DMS79 treated with DMSO at 0.1 percent for 48 hours (cell line): ENCODE measurements around the gene JHY.
A peak's percentile ranks its signal among the peaks of the same experiment; 100 is the strongest.

Experiments
- DNase-seq: peaks from one replicate; lab custom pipeline; 2025; lab: John Stamatoyannopoulos, UW

JHY gene

DNA sequence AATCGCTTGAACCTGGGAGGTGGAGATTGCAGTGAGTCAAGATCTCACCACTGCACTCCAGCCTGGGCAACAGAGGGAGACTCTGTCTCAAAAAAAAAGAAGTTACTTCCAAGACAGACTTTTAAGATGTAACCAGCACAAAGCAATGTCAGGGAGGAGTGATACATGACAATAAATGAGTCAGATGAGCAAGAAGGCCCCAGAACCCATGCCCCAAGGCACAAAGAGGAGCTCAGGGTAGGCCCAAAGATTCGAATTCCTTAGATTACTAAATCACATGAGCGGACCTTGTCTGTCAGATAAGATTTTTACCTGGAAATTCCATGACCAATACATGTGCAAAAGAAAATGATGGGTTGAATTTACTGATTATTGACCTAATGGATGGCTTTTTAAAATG lies 10.5 kb upstream of the JHY start:
- no peak for DNase-seq

- DNase-seq = no peak
These were observed 7.6 kb upstream of the JHY start for GRCh38 chr11:122874991-122875390.

GRCh38 chr11:122877732-122878131 lies 4.8 kb upstream of the JHY start:
- no peak for DNase-seq

- DNase-seq = peak; percentile 71
These were observed 2.8 kb upstream of the JHY start for GRCh38 chr11:122879785-122880184.

- DNase-seq = peak; percentile 67
These were observed 492 bp downstream of the JHY start for GRCh38 chr11:122882857-122883645.

- DNase-seq = no peak
These were observed 1.1 kb downstream of the JHY start for GRCh38 chr11:122883646-122883979.

- DNase-seq = no peak
These were observed 5.6 kb downstream of the JHY start for GRCh38 chr11:122888162-122888561.

- peak; percentile 49 for DNase-seq
These were observed 10.6 kb downstream of the JHY start for GRCh38 chr11:122893131-122893530.

- DNase-seq = peak; percentile 95
These were observed 13.0 kb downstream of the JHY start for GRCh38 chr11:122895563-122895962.

GRCh38 chr11:122897606-122898210 lies 15.1 kb downstream of the JHY start:
- DNase-seq = no peak

DNA sequence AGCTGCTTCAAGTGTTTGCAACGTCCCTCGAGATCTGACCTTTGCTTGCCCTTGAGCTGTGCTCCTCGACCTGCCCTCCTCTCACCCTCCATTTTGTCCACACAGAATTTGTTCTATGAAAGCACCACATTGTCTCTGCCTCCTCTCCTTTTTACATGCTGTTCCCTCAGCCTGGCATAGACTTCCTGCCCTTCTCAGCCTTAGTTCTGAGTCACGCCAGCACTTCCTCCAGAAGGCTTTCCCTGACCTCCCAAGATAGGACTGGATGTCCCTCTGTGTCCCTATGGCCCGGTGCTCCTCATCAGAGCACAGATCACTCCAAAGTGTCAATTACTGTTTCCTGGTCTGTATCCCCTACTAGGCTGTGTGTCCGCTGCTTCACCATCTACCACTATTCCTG lies 16.2 kb downstream of the JHY start:
- DNase-seq = no peak

DNA sequence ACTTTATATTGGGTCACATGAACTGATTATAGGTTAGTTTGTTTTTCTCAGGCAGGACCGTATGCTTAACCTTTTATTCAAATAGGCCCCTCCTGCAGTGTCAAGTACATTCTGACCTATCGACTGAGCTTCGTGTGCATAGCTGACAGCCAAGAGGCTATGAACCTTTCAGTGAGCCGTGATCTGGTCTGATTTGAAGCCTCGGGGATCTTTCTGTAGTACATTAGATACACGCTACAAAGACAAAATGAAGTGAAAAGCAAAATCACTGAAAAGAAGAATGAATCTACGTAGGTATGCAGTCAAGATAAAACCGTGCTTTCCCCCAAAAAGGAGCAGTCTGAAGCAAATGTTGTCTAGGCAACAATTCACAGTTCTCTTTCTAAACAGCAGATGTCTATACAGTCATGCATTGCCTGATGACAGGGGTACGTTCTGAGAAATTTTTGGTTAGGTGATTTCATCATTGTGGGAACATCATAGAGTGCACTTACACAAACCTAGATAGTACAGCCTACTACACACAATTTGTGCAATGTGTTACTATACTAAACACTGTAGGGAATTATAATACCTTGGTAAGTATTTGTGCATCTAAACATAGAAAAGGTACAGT lies 18.1 kb downstream of the JHY start:
- peak; percentile 95 for DNase-seq

DNA sequence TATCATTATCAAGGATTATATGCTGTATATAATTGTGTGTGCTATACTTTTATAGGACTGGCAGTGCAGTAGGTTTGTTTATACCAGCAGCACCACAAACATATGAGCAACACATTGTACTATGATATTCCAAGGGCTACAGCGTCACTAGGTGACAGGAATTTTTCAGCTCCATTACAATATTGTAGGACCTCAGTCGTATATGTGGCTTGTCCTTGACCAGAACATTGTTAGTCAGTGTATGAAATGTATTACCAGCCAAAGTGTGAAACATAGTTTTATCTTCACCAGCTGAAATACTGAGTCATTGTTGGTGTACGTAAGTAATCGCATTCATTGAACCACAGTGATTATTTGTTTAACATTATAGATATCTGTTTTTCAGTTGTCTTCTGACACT lies 20.4 kb downstream of the JHY start:
- DNase-seq = no peak

- DNase-seq = peak; percentile 53
These were observed 28.2 kb downstream of the JHY start for GRCh38 chr11:122910775-122911174.

DNA sequence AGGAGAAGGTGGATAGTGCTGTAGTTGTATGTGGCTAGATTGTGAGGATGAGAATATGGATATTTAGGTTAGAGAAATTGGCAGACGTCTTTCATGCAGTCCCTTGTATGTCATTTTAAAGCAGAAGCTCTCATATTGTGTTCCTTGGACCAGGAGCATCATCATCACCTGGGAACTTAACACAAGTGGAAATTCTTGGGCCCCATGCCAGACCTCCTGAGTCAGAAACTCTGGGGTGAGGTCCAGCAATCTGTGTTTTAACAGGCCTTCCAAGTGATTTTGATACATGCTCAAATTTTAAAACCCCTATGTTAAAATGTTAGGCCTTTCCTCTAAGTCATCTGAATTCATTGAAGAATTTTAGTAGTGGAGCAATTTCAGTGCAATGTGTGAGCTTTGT lies 34.8 kb downstream of the JHY start:
- DNase-seq = peak; percentile 58

DNA sequence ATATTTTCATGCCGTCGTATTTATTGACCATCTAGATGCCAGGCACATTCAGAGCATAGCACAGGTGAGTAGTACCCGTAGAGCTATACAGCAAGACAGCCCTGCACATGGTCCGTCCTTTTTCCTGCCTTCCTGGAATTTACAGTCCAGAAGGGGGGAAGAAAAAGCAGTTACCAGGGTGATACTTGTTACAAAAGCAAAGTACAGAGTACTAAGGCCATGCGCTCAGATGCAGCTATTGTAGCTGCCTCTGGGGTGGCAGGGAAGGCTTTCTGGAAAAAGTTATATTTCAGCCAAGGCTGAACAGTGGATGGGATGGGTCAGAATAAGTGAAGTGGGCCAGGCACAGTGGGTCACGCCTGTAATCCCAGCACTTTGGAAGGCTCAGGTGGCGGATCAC lies 36.2 kb downstream of the JHY start:
- no peak for DNase-seq

- peak; percentile 94 for DNase-seq
These were observed 38.0 kb downstream of the JHY start for GRCh38 chr11:122920579-122920978.

GRCh38 chr11:122922893-122923292 lies 40.3 kb downstream of the JHY start:
- no peak for DNase-seq

GRCh38 chr11:122923302-122923701 lies 40.7 kb downstream of the JHY start:
- no peak for DNase-seq

DNA sequence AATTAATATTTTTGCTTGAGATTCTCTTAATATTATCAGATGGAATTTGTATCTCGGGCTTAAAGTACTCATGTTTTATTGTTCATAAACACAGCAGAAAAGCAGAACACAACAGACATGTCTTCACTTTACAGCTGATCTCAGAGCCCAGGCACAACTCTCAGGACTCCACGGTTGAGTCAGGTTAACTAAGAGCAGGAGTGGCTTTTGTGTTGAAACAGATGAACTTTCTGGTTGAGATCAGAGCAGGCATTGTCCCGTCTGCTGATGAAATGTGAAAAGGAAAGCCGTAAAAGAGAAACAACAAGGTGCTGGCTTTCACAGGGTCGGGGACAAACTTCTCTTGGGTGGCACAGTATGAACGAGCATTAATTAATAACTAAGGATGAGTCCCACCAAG lies 49.0 kb downstream of the JHY start:
- DNase-seq = no peak

DNA sequence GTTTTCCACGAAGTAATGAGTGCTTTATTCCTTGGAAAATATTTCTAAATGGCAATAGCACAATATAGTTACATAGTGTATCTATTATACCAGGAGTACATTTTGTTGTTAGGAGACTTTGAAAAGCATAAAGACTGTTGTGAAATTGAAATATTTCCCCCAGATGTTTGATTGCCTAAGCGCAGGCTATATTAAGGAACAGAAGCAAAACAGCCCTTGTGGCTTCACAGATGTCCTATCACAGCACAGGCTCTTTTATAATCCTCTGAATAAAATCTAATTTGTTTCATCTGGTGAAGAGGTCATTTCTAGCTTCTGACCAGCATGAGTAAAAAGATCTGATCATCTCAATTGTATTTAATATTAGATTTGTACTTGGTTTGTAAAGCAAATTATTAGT lies 50.9 kb downstream of the JHY start:
- no peak for DNase-seq

- no peak for DNase-seq
These were observed 55.4 kb downstream of the JHY start for GRCh38 chr11:122937983-122938382.

- no peak for DNase-seq
These were observed 56.0 kb downstream of the JHY start for GRCh38 chr11:122938557-122938956.

- no peak for DNase-seq
These were observed 68.7 kb downstream of the JHY start for GRCh38 chr11:122951211-122951610.
